Endothelial cell of umbilical vein (primary cell): Measurements from ENCODE around the gene OR6Q1.

ENCODE experiments used
- EZH2 ChIP-seq: IDR thresholded peaks from 2 replicates; pipeline ENCODE4 v1.6.1; 2012; ENCODE audit warnings: borderline replicate concordance, low read depth, mild to moderate bottlenecking, moderate library complexity, low read length, inconsistent platforms; ENCODE audit not compliant: severe bottlenecking
- FOS ChIP-seq: IDR thresholded peaks from 2 replicates; pipeline ENCODE4 v1.6.1; 2011; ENCODE audit warnings: mild to moderate bottlenecking, low read length, moderate library complexity, borderline replicate concordance; ENCODE audit not compliant: insufficient read depth
- GATA2 ChIP-seq: IDR thresholded peaks from 2 replicates; pipeline ENCODE4 v1.7.0; 2011; ENCODE audit warnings: low read depth, mild to moderate bottlenecking, moderate library complexity, mixed read lengths, low read length; ENCODE audit not compliant: insufficient read length, insufficient read depth
- JUN ChIP-seq: IDR thresholded peaks from 2 replicates; pipeline ENCODE4 v1.6.1; 2011; ENCODE audit warnings: borderline replicate concordance, low read depth; ENCODE audit not compliant: insufficient read length, insufficient read depth
- POLR2A ChIP-seq: IDR thresholded peaks from 2 replicates; pipeline ENCODE4 v1.6.1; 2012; ENCODE audit warnings: low read depth, mild to moderate bottlenecking, control low read depth, low read length
- POLR2AphosphoS5 ChIP-seq: IDR thresholded peaks from 2 replicates; pipeline ENCODE4 v1.6.1; 2012; ENCODE audit warnings: low read depth, mild to moderate bottlenecking, control low read depth, low read length, moderate library complexity; ENCODE audit not compliant: insufficient read depth
- TF ChIP-seq, protein P1 (sequence below), 2 donors: IDR thresholded peaks; 1 replicate in 1 of 2; 2 replicates in 1 of 2; pipeline ENCODE4 v1.5.1; 2011; ENCODE audit warnings: low read length in 2 of 2, mild to moderate bottlenecking in 2 of 2, moderate library complexity in 2 of 2, control low read depth in 1 of 2, inconsistent platforms in 1 of 2, low read depth in 1 of 2; ENCODE audit not compliant: insufficient read depth in 1 of 2; ENCODE audit errors: extremely low read depth in 1 of 2
- TF ChIP-seq, protein P2 (sequence below): IDR thresholded peaks from 2 replicates; pipeline ENCODE4 v1.6.1; 2011; ENCODE audit not compliant: insufficient read depth, insufficient read length

DNA sequence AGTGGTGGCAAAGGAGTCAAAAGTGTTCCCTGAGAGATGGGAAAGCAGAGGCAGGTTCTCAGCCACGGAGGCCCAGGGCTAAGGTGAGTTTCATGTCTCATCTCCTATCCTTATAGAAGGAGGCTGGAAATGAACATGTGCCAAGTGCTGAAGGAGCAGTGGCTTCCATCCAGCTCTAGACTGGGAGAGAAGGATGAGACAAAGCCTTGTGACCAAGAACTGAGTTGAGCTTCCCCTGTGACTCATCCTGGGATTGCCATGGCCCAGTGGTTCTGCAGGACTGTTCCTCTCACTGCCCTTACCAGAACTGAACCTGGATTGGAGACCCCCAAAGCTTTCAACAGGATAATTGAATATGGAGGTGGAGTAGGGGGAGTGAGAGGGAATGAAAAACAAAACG is 23.8 kb upstream of the OR6Q1 start:
- TF ChIP-seq, protein P1, sequence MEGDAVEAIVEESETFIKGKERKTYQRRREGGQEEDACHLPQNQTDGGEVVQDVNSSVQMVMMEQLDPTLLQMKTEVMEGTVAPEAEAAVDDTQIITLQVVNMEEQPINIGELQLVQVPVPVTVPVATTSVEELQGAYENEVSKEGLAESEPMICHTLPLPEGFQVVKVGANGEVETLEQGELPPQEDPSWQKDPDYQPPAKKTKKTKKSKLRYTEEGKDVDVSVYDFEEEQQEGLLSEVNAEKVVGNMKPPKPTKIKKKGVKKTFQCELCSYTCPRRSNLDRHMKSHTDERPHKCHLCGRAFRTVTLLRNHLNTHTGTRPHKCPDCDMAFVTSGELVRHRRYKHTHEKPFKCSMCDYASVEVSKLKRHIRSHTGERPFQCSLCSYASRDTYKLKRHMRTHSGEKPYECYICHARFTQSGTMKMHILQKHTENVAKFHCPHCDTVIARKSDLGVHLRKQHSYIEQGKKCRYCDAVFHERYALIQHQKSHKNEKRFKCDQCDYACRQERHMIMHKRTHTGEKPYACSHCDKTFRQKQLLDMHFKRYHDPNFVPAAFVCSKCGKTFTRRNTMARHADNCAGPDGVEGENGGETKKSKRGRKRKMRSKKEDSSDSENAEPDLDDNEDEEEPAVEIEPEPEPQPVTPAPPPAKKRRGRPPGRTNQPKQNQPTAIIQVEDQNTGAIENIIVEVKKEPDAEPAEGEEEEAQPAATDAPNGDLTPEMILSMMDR (IDR thresholded peaks at IDR 0.05; ENCODE audit: extremely low read depth in 1 of 2, insufficient read depth in 1 of 2, low read depth in 1 of 2, low read length in 2 of 2): no peak
- no peak for TF ChIP-seq EZH2
- TF ChIP-seq, protein P2, sequence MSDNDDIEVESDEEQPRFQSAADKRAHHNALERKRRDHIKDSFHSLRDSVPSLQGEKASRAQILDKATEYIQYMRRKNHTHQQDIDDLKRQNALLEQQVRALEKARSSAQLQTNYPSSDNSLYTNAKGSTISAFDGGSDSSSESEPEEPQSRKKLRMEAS: no peak
- peak; percentile 74 for TF ChIP-seq FOS
- TF ChIP-seq POLR2AphosphoS5: no peak
- TF ChIP-seq GATA2: no peak
- no peak for TF ChIP-seq POLR2A
- peak; percentile 63 for TF ChIP-seq JUN
